Peyer's patch (tissue), 4 donors: ENCODE data around the gene GEN1.

Experiments
- POLR2A ChIP-seq, 2 donors: fragments of 450-650 bp; IDR thresholded peaks; one replicate each; pipeline ENCODE4 v1.5.1; 2017; ENCODE audit warnings: antibody characterized with exemption in 2 of 2, mild to moderate bottlenecking in 2 of 2, moderate library complexity in 2 of 2
- TF ChIP-seq, protein P1 (sequence below), 6 experiments: fragments of 450-650 bp in 4 of 6; fragments of 200-600 bp in 2 of 6; sonication (generic) in 1 of 6; IDR thresholded peaks; one replicate each; pipeline ENCODE4 v1.5.1; 2017 to 2019; ENCODE audit warnings: antibody characterized with exemption in 6 of 6, mild to moderate bottlenecking in 3 of 6, moderate library complexity in 1 of 6

GRCh38 chr2:17790536-17790935, 36.6 kb downstream of the GEN1 start:
- TF ChIP-seq, protein P1, sequence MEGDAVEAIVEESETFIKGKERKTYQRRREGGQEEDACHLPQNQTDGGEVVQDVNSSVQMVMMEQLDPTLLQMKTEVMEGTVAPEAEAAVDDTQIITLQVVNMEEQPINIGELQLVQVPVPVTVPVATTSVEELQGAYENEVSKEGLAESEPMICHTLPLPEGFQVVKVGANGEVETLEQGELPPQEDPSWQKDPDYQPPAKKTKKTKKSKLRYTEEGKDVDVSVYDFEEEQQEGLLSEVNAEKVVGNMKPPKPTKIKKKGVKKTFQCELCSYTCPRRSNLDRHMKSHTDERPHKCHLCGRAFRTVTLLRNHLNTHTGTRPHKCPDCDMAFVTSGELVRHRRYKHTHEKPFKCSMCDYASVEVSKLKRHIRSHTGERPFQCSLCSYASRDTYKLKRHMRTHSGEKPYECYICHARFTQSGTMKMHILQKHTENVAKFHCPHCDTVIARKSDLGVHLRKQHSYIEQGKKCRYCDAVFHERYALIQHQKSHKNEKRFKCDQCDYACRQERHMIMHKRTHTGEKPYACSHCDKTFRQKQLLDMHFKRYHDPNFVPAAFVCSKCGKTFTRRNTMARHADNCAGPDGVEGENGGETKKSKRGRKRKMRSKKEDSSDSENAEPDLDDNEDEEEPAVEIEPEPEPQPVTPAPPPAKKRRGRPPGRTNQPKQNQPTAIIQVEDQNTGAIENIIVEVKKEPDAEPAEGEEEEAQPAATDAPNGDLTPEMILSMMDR (IDR thresholded peaks at IDR 0.05), result no peak
- no peak for TF ChIP-seq POLR2A (IDR thresholded peaks at IDR 0.05)
